Vagina (tissue), 2 donors: ENCODE measurements around the gene DCK. TPM values are rescaled to one million over a fixed set of nuclear protein-coding genes. Genes with fewer than 3 reads are reported as not detected.
"Not testable (repeated sequence)": the region's sequence is repeated elsewhere in the genome, so short reads cannot be mapped to it uniquely, and the experiment has no call there.

Source experiments
- DNase-seq, 2 donors: peaks; one replicate each; pipeline ENCODE4 v3.0.0-alpha.2; 2017; ENCODE audit errors: extremely low spot score in 2 of 2
- H3K27ac ChIP-seq: fragments of 200-600 bp; sonication (generic); one replicate; pipeline ENCODE4 v1.5.1; 2019
- H3K27me3 ChIP-seq: fragments of 200-600 bp; sonication (generic); one replicate; pipeline ENCODE4 v1.5.1; 2019
- H3K36me3 ChIP-seq, 2 donors: fragments of 200-600 bp; sonication (generic); one replicate each; pipeline ENCODE4 v1.5.1; 2017 to 2019
- H3K4me1 ChIP-seq: fragments of 200-600 bp; sonication (generic); one replicate; pipeline ENCODE4 v1.5.1; 2019
- H3K4me3 ChIP-seq, 2 donors: fragments of 200-600 bp; sonication (generic); 1 replicate in 1 of 2; 2 replicates in 1 of 2; pipeline ENCODE4 v1.5.1; 2016 to 2019
- H3K9me3 ChIP-seq: fragments of 200-600 bp; sonication (generic); one replicate; pipeline ENCODE4 v1.5.1; 2019
- CTCF ChIP-seq, 3 experiments: fragments of 450-650 bp in 2 of 3; fragments of 200-600 bp in 1 of 3; sonication (generic) in 1 of 3; IDR thresholded peaks; one replicate each; pipeline ENCODE4 v1.5.1; 2017 to 2019; ENCODE audit warnings: antibody characterized with exemption in 3 of 3, mild to moderate bottlenecking in 2 of 3, moderate library complexity in 2 of 3
- POLR2A ChIP-seq, 2 donors: fragments of 450-650 bp; IDR thresholded peaks; one replicate each; pipeline ENCODE4 v1.6.1; 2017; ENCODE audit warnings: antibody characterized with exemption in 2 of 2, mild to moderate bottlenecking in 2 of 2, moderate library complexity in 2 of 2
- POLR2AphosphoS5 ChIP-seq, 2 donors: sonication (generic); formaldehyde crosslinking; IDR thresholded peaks; one replicate each; pipeline ENCODE4 v1.9.0; 2017; ENCODE audit warnings: antibody characterized with exemption in 2 of 2, mild to moderate bottlenecking in 2 of 2, low read depth in 1 of 2; ENCODE audit not compliant: insufficient read depth in 1 of 2
- intact Hi-C: fragments of 100-400 bp; cut with DNase I; formaldehyde crosslinking; loops from one replicate; pipeline ENCODE4 v1.15.1; 2023
- total RNA-seq: library from RNA; depleted of rRNA; stranded (reverse); fragments of >200 nt; gene quantifications from one replicate; pipeline ENCODE4 v1.2.3, GENCODE V29; 2016

DCK gene
- total RNA-seq, 1 donor from 2014 or later, result 10.3 TPM

- intact Hi-C loops, result no loop called here
- Histone ChIP-seq H3K27ac (no peak overlapping the region), H3K4me1 (no peaks in the 10 kb centered on the region), H3K9me3 (no peaks in the 10 kb centered on the region), H3K36me3 (no peaks in the 10 kb centered on the region), H3K27me3 (no peaks in the 10 kb centered on the region), H3K4me3 (no peak overlapping the region)
- DNase-seq, result no peak
- no peak for TF ChIP-seq POLR2A (IDR thresholded peaks at IDR 0.05)
- TF ChIP-seq CTCF (IDR thresholded peaks at IDR 0.05), result no peak
- TF ChIP-seq POLR2AphosphoS5 (IDR thresholded peaks at IDR 0.05; ENCODE audit: insufficient read depth in 1 of 2, low read depth in 1 of 2), result no peak
Measured at GRCh38 chr4:71020611-71021010, 27.2 kb downstream of the DCK start.

- H3K27me3 ChIP-seq, result no peaks in the 10 kb centered on the region
- no peaks in the 10 kb centered on the region for H3K4me1 ChIP-seq
- intact Hi-C loops, result no loop called here
- H3K9me3 ChIP-seq, result no peaks in the 10 kb centered on the region
- H3K36me3 ChIP-seq, result peaks cover 0 to 16% of the 10 kb centered on the region in 2 donors
- TF ChIP-seq POLR2A (IDR thresholded peaks at IDR 0.05), result no peak
- TF ChIP-seq CTCF (IDR thresholded peaks at IDR 0.05), result no peak
- TF ChIP-seq POLR2AphosphoS5 (IDR thresholded peaks at IDR 0.05; ENCODE audit: insufficient read depth in 1 of 2, low read depth in 1 of 2), result no peak
- no peak for DNase-seq
- no peak overlapping the region for H3K4me3 ChIP-seq
- no peak overlapping the region for H3K27ac ChIP-seq
Measured at GRCh38 chr4:71025654-71026053, 32.2 kb downstream of the DCK start.

GRCh38 chr4:71026086-71026485 is 32.6 kb downstream of the DCK start:
- Histone ChIP-seq H3K4me3 (no peak overlapping the region), H3K4me1 (no peaks in the 10 kb centered on the region), H3K36me3 (peaks cover 0 to 16% of the 10 kb centered on the region in 2 donors), H3K27ac (no peak overlapping the region), H3K9me3 (no peaks in the 10 kb centered on the region), H3K27me3 (no peaks in the 10 kb centered on the region)
- intact Hi-C loops, result no loop called here
- TF ChIP-seq POLR2A (IDR thresholded peaks at IDR 0.05), result no peak
- no peak for TF ChIP-seq POLR2AphosphoS5 (IDR thresholded peaks at IDR 0.05; ENCODE audit: insufficient read depth in 1 of 2, low read depth in 1 of 2)
- no peak for DNase-seq

GRCh38 chr4:71027611-71028010 is 34.2 kb downstream of the DCK start:
- TF ChIP-seq CTCF (IDR thresholded peaks at IDR 0.05) (no peak), POLR2A (IDR thresholded peaks at IDR 0.05) (no peak)
- no peak for DNase-seq
- H3K4me1 ChIP-seq, result no peaks in the 10 kb centered on the region
- no peak overlapping the region for H3K27ac ChIP-seq
- H3K36me3 ChIP-seq, result peaks cover 0 to 22% of the 10 kb centered on the region in 2 donors
- no peak overlapping the region for H3K4me3 ChIP-seq
- intact Hi-C loops, result no loop called here
- no peaks in the 10 kb centered on the region for H3K9me3 ChIP-seq
- no peaks in the 10 kb centered on the region for H3K27me3 ChIP-seq

- Histone ChIP-seq H3K36me3 (peaks cover 0 to 22% of the 10 kb centered on the region in 2 donors), H3K27me3 (no peaks in the 10 kb centered on the region)
- intact Hi-C loops, result no loop called here
Measured at GRCh38 chr4:71029504-71029903, 36.1 kb downstream of the DCK start.

GRCh38 chr4:71032106-71032505 is 38.7 kb downstream of the DCK start:
- peaks cover 0 to 22% of the 10 kb centered on the region in 2 donors for H3K36me3 ChIP-seq
- H3K4me1 ChIP-seq, H3K9me3 ChIP-seq, DNase-seq, H3K27ac ChIP-seq, intact Hi-C loops, H3K27me3 ChIP-seq, H3K4me3 ChIP-seq: not testable (repeated sequence)

More at GRCh38 chr4:71029504-71029903, 36.1 kb downstream of the DCK start:
- Histone ChIP-seq H3K9me3 (no peaks in the 10 kb centered on the region), H3K4me3 (no peak overlapping the region), H3K27ac (no peak overlapping the region), H3K4me1 (no peaks in the 10 kb centered on the region)
- TF ChIP-seq POLR2AphosphoS5 (IDR thresholded peaks at IDR 0.05; ENCODE audit: insufficient read depth in 1 of 2, low read depth in 1 of 2) (no peak), CTCF (IDR thresholded peaks at IDR 0.05) (no peak), POLR2A (IDR thresholded peaks at IDR 0.05) (no peak)
- no peak for DNase-seq
